RWPE2 (cell line): Measurements from ENCODE around the gene ACOX1.

ENCODE experiments used
- ATAC-seq: fragments of 200-7000 bp; cut with Tn5 transposase; 3 replicates; pipeline ENCODE4 v1.9.1; 2021; ENCODE audit warnings: low read depth
- DNase-seq: peaks from one replicate; pipeline ENCODE4 v3.0.0-alpha.2; 2020; ENCODE audit warnings: low spot score
- H3K27ac ChIP-seq: fragments of 450-650 bp; 2 replicates; pipeline ENCODE4 v1.5.1; 2017; ENCODE audit warnings: mild to moderate bottlenecking; ENCODE audit not compliant: poor library complexity, severe bottlenecking
- H3K27me3 ChIP-seq: fragments of 250-450 bp; sonication (Bioruptor Pico); 2 replicates; pipeline ENCODE4 v1.5.1; 2021; ENCODE audit warnings: mild to moderate bottlenecking, moderate library complexity; ENCODE audit not compliant: insufficient read depth, poor library complexity, severe bottlenecking
- H3K36me3 ChIP-seq: fragments of 250-450 bp; sonication (Bioruptor Pico); 2 replicates; pipeline ENCODE4 v1.5.1; 2020; ENCODE audit warnings: low read depth, mild to moderate bottlenecking, moderate library complexity
- H3K4me1 ChIP-seq: fragments of 250-450 bp; sonication (Bioruptor Pico); 2 replicates; pipeline ENCODE4 v1.5.1; 2021; ENCODE audit warnings: mild to moderate bottlenecking, moderate library complexity; ENCODE audit not compliant: insufficient read depth, poor library complexity, severe bottlenecking
- H3K4me3 ChIP-seq: fragments of 250-450 bp; sonication (Bioruptor Pico); 2 replicates; pipeline ENCODE4 v1.5.1; 2021; ENCODE audit warnings: mild to moderate bottlenecking, moderate library complexity; ENCODE audit not compliant: severe bottlenecking
- H3K9me3 ChIP-seq: fragments of 250-450 bp; sonication (Bioruptor Pico); 2 replicates; pipeline ENCODE4 v1.5.1; 2021; ENCODE audit warnings: mild to moderate bottlenecking, moderate library complexity; ENCODE audit not compliant: severe bottlenecking
- CTCF ChIP-seq: fragments of 450-650 bp; IDR thresholded peaks from one replicate; pipeline ENCODE4 v1.5.1; 2017; ENCODE audit warnings: mild to moderate bottlenecking, moderate library complexity; ENCODE audit not compliant: poor library complexity, severe bottlenecking

The ACOX1 gene

DNA sequence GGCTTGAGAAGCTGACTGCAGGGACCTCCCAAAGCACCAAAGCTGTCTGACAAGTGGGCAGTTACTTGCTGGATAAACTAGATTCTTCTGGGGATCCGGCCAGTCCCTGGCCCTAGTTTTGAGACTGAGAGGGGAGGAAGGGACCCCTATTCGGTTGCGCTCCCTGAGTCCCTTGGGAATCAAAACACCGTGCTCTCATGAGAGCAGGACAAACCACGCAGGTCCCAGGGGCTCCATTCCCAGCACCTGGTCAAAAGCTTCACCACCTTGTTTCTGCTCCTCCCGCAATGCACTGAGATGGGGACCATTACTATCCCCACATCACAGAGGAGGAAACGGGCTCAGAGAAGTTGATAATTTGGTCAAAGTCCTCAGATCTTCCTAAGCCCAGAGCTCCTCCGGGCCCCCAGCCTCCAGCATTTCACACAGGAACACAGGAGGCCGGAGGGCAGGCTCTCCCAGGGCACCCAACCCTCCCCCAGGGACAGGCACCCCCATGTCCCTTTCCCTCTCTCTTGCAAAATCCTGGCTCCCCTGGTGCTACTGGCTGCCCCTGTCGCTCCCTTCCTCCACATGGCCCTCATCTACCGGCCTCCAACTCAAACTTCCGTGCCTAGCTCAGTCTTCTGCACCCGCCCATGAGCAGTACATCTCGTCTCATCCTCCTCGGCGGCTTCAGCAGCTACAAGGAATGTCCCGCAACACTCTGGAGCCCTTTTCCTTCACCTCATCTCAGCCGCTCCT, 85.5 kb downstream of the ACOX1 start:
- Histone ChIP-seq H3K27ac (no peak overlapping the region), H3K4me1 (peaks cover 9% of the 10 kb centered on the region), H3K27me3 (no peaks in the 10 kb centered on the region), H3K4me3 (no peak overlapping the region), H3K36me3 (peaks cover 29% of the 10 kb centered on the region), H3K9me3 (no peaks in the 10 kb centered on the region)
- ATAC-seq (no peak), DNase-seq (no peak)
- no peak for TF ChIP-seq CTCF

GRCh38 chr17:75892556-75893224, 86.3 kb downstream of the ACOX1 start:
- H3K9me3 ChIP-seq, result no peaks in the 10 kb centered on the region
- no peak overlapping the region for H3K27ac ChIP-seq
- no peaks in the 10 kb centered on the region for H3K27me3 ChIP-seq
- DNase-seq, result no peak
- H3K36me3 ChIP-seq, result peaks cover 27% of the 10 kb centered on the region; the same call in 1 of the 2 replicates
- no peak for ATAC-seq
- no peak overlapping the region for H3K4me3 ChIP-seq
- H3K4me1 ChIP-seq, result peaks cover 9% of the 10 kb centered on the region
- TF ChIP-seq CTCF, result no peak

- ATAC-seq (no peak), DNase-seq (no peak)
- Histone ChIP-seq H3K27me3 (no peaks in the 10 kb centered on the region), H3K4me1 (peaks cover 9% of the 10 kb centered on the region), H3K9me3 (no peaks in the 10 kb centered on the region), H3K27ac (no peak overlapping the region), H3K4me3 (no peak overlapping the region), H3K36me3 (peaks cover 21% of the 10 kb centered on the region; the same call in 1 of the 2 replicates)
- TF ChIP-seq CTCF, result no peak
Observed at GRCh38 chr17:75891605-75892555, 87.1 kb downstream of the ACOX1 start.
